SK-N-SH (cell line): ENCODE measurements around the gene C3. TPM values are rescaled to one million over a fixed set of nuclear protein-coding genes. Genes with fewer than 3 reads are reported as not detected.

Source experiments
- CTCF ChIA-PET: fragments of 300-600, 350-600 bp; formaldehyde crosslinking; extraction: SDS; loops from one replicate; lab custom pipeline; 2021; lab: Yijun Ruan, JAX
- POLR2A ChIA-PET: fragments of 350-600 bp; sonication (Branson Sonifier 250); formaldehyde crosslinking; extraction: SDS; loops from one replicate; lab custom pipeline; 2020; ENCODE audit warnings: antibody characterized with exemption, inconsistent platforms; lab: Yijun Ruan, JAX
- DNase-seq: peaks from one replicate; pipeline ENCODE4 v3.0.0; 2012
- H2AFZ ChIP-seq: fragments of 200-600 bp; sonication (generic); 2 replicates; pipeline ENCODE4 v1.8.1; 2016; ENCODE audit warnings: antibody characterized with exemption, mild to moderate bottlenecking, low read depth
- H3F3A ChIP-seq: fragments of 200-600 bp; sonication (generic); replicated peaks from 2 replicates; pipeline ENCODE3; 2016; ENCODE audit warnings: antibody characterized with exemption, mild to moderate bottlenecking; ENCODE audit not compliant: insufficient read depth
- H3K27ac ChIP-seq, 2 experiments: fragments of 200-500 bp in 1 of 2; fragments of 200-600 bp in 1 of 2; sonication (Bioruptor generic) in 1 of 2; sonication (generic), shearing (Covaris generic) in 1 of 2; 2 replicates each; pipeline versions ENCODE4 v1.5.1 to v1.6.1; 2014 to 2016; ENCODE audit warnings: low read depth in 2 of 2, inconsistent platforms in 1 of 2, low read length in 1 of 2, mild to moderate bottlenecking in 1 of 2, mixed read lengths in 1 of 2
- H3K27me3 ChIP-seq: fragments of 200-600 bp; sonication (generic), shearing (Covaris generic); 2 replicates; pipeline ENCODE4 v1.6.1; 2016; ENCODE audit warnings: mixed run types; ENCODE audit not compliant: insufficient read depth
- H3K36me3 ChIP-seq, 2 experiments: fragments of 200-500 bp in 1 of 2; fragments of 200-600 bp in 1 of 2; sonication (Bioruptor generic) in 1 of 2; sonication (generic) in 1 of 2; replicated peaks in 1 of 2; 2 replicates each; pipeline versions ENCODE3 to v1.5.1; 2014 to 2016; ENCODE audit warnings: low read length in 1 of 2, mild to moderate bottlenecking in 1 of 2; ENCODE audit not compliant: insufficient read depth in 2 of 2, control insufficient read depth in 1 of 2
- H3K4me1 ChIP-seq, 2 experiments: fragments of 200-500 bp in 1 of 2; fragments of 200-600 bp in 1 of 2; sonication (Bioruptor generic) in 1 of 2; sonication (generic), shearing (Covaris generic) in 1 of 2; 2 replicates each; pipeline versions ENCODE4 v1.5.1 to v1.6.1; 2014 to 2016; ENCODE audit warnings: low read depth in 1 of 2, low read length in 1 of 2, mixed run types in 1 of 2; ENCODE audit not compliant: insufficient read depth in 2 of 2, control insufficient read depth in 1 of 2
- H3K4me2 ChIP-seq: fragments of 200-600 bp; sonication (generic), shearing (Covaris generic); 2 replicates; pipeline ENCODE4 v1.6.1; 2017; ENCODE audit warnings: mixed run types
- H3K4me3 ChIP-seq, 2 experiments: fragments of 200-500 bp in 1 of 2; fragments of 200-600 bp in 1 of 2; sonication (Bioruptor generic) in 1 of 2; sonication (generic), shearing (Covaris generic) in 1 of 2; 2 replicates each; pipeline versions ENCODE4 v1.5.1 to v1.8.1; 2014 to 2016; ENCODE audit warnings: low read depth in 2 of 2, inconsistent platforms in 1 of 2, low read length in 1 of 2, mild to moderate bottlenecking in 1 of 2, mixed read lengths in 1 of 2, moderate library complexity in 1 of 2
- H3K79me2 ChIP-seq: fragments of 200-600 bp; sonication (generic); 2 replicates; pipeline ENCODE4 v1.8.1; 2017; ENCODE audit warnings: mild to moderate bottlenecking; ENCODE audit not compliant: insufficient read depth
- H3K9ac ChIP-seq: fragments of 200-600 bp; sonication (generic); 2 replicates; pipeline ENCODE4 v1.6.1; 2017; ENCODE audit warnings: mixed run types
- H3K9me2 ChIP-seq: fragments of 200-600 bp; sonication (generic); 2 replicates; pipeline ENCODE4 v1.6.1; 2017; ENCODE audit warnings: mixed run types
- H3K9me3 ChIP-seq: fragments of 200-600 bp; sonication (generic); 2 replicates; pipeline ENCODE4 v1.6.1; 2017; ENCODE audit warnings: mixed run types, mild to moderate bottlenecking, moderate library complexity
- H4K20me1 ChIP-seq: fragments of 200-600 bp; sonication (generic); 2 replicates; pipeline ENCODE4 v1.6.1; 2017; ENCODE audit warnings: mild to moderate bottlenecking, mixed run types; ENCODE audit not compliant: insufficient read depth
- CHD2 ChIP-seq: fragments of 150-350 bp; IDR thresholded peaks from 2 replicates; pipeline ENCODE4 v1.6.1; 2018; ENCODE audit warnings: low read length; ENCODE audit not compliant: partially characterized antibody
- ELF1 ChIP-seq: IDR thresholded peaks from 2 replicates; pipeline ENCODE4 v1.4.0; 2012
- EP300 ChIP-seq, 2 experiments: IDR thresholded peaks; 2 replicates each; pipeline versions ENCODE4 v1.4.0 to v1.6.1; 2012; ENCODE audit warnings: borderline replicate concordance in 1 of 2, low read depth in 1 of 2, low read length in 1 of 2
- EZH2phosphoT487 ChIP-seq: fragments of 200-600 bp; sonication (generic); IDR thresholded peaks from 2 replicates; pipeline ENCODE4 v1.6.1; 2017; ENCODE audit warnings: low read depth, mixed run types, mild to moderate bottlenecking, antibody characterized with exemption, moderate library complexity, borderline replicate concordance
- FOSL2 ChIP-seq: IDR thresholded peaks from 2 replicates; pipeline ENCODE4 v1.4.0; 2012; ENCODE audit warnings: low read depth, mild to moderate bottlenecking, moderate library complexity, borderline replicate concordance
- FOXM1 ChIP-seq: IDR thresholded peaks from 2 replicates; pipeline ENCODE4 v1.4.0; 2012; ENCODE audit warnings: low read depth, mild to moderate bottlenecking
- GATA2 ChIP-seq: sonication (generic); formaldehyde crosslinking; IDR thresholded peaks from 2 replicates; pipeline ENCODE4 v1.5.0; 2020; ENCODE audit warnings: mild to moderate bottlenecking, missing genetic modification reagents
- JUND ChIP-seq: IDR thresholded peaks from 2 replicates; pipeline ENCODE4 v1.4.0; 2012
- MXI1 ChIP-seq: IDR thresholded peaks from 2 replicates; pipeline ENCODE4 v1.6.1; 2012; ENCODE audit warnings: mild to moderate bottlenecking, low read depth, low read length, improper control_type of control experiment
- POLR2AphosphoS5 ChIP-seq: IDR thresholded peaks from 2 replicates; pipeline ENCODE4 v1.6.1; 2012; ENCODE audit warnings: low read depth, low read length
- RAD21 ChIP-seq: IDR thresholded peaks from 2 replicates; pipeline ENCODE4 v1.6.1; 2012; ENCODE audit warnings: mild to moderate bottlenecking, low read length
- RCOR1 ChIP-seq: fragments of 150-350 bp; IDR thresholded peaks from 2 replicates; pipeline ENCODE4 v1.6.1; 2017; ENCODE audit warnings: antibody characterized with exemption, low read length
- RXRA ChIP-seq: IDR thresholded peaks from 2 replicates; pipeline ENCODE4 v1.4.0; 2012; ENCODE audit warnings: low read depth, mild to moderate bottlenecking, borderline replicate concordance
- SMC3 ChIP-seq: IDR thresholded peaks from 2 replicates; pipeline ENCODE4 v1.6.1; 2012; ENCODE audit warnings: low read depth, low read length, improper control_type of control experiment
- TAF1 ChIP-seq: IDR thresholded peaks from 2 replicates; pipeline ENCODE4 v1.6.1; 2012; ENCODE audit warnings: low read depth, mild to moderate bottlenecking, low read length, moderate library complexity, borderline replicate concordance
- TCF12 ChIP-seq: IDR thresholded peaks from 2 replicates; pipeline ENCODE4 v1.4.0; 2012
- TEAD4 ChIP-seq: IDR thresholded peaks from 2 replicates; pipeline ENCODE4 v1.4.0; 2012; ENCODE audit warnings: mild to moderate bottlenecking, borderline replicate concordance; ENCODE audit not compliant: insufficient read depth
- YY1 ChIP-seq: IDR thresholded peaks from 2 replicates; pipeline ENCODE4 v1.4.0; 2012; ENCODE audit warnings: low read depth, mild to moderate bottlenecking
- WGBS: methylation state at CpG from one replicate; pipeline ENCODE4 v1.1.6; 2017; ENCODE audit warnings: low lambda C conversion rate; 5-methylcytosine and 5-hydroxymethylcytosine counted together
- polyA plus RNA-seq, 3 experiments: library from polyadenylated mRNA; depleted of rRNA; stranded (reverse); fragments of >200 nt; gene quantifications; 2 replicates each; pipeline ENCODE4 v1.2.3, GENCODE V29; 2012
- TF ChIP-seq, protein P1 (sequence below): fragments of 150-350 bp; IDR thresholded peaks from 2 replicates; pipeline ENCODE4 v1.6.1; 2017; ENCODE audit warnings: antibody characterized with exemption, low read length, low read depth, borderline replicate concordance
- TF ChIP-seq, protein P2 (sequence below): IDR thresholded peaks from 2 replicates; pipeline ENCODE4; 2012
- TF ChIP-seq, protein P3 (sequence below): IDR thresholded peaks from 2 replicates; pipeline ENCODE4 v1.4.0; 2012; ENCODE audit warnings: low read depth, borderline replicate concordance
- TF ChIP-seq, protein P4 (sequence below): IDR thresholded peaks from 2 replicates; pipeline ENCODE4 v1.4.0; 2012; ENCODE audit warnings: low read depth
- TF ChIP-seq, protein P5 (sequence below): fragments of 200-600 bp; sonication (generic); IDR thresholded peaks from 2 replicates; pipeline ENCODE4 v1.6.1; 2017; ENCODE audit warnings: antibody characterized with exemption, mild to moderate bottlenecking, moderate library complexity

C3 gene
- polyA plus RNA-seq, 1 of the 3 experiments (the other 2 are of a cell fraction): 0.67 TPM

DNA sequence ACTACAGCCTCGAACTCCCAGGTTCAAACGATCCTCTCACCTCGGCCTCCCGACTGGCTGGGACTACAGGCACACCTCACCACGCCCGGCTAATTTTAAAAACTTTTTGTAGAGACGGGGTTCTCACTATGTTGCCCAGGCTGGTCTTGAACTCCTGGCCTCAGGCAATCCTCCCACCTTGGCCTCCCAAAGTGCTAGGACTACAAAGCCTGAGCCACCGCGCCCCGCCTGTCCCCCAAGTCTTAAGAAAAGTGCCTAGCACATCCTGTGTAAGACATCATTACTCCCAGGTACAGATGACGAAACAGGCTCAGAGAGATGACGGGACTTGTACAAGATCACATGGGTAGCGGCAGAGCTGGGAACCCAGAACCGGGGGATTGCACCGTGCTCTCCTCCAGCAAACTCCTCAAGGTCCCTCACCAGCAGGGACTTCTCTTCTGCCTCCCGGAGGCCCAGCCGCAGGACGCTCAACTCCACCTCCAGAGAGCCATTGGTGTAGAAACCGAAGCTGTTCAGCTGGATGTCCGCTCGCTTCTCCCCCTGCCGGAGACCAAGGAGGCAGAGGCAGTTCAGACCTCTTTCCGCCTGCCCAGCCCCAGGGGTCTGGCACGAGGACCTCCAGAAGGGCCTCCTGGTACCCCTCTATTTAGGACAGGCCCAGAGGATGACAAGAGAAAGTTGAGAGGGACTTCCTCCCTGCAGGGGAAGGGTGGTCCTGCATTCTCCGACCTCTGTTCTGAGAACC, 15.9 kb upstream of the C3 start:
- Histone ChIP-seq H3K27me3 (no peaks in the 10 kb centered on the region), H4K20me1 (no peaks in the 10 kb centered on the region), H3K9me3 (no peaks in the 10 kb centered on the region), H3K27ac (peak overlapping the region; percentile 90 to 96), H3K4me3 (peak overlapping the region; percentile 90 to 91), H3K9me2 (no peaks in the 10 kb centered on the region), H3K36me3 (peaks cover 0 to 5% of the 10 kb centered on the region in 2 experiments), H2AFZ (peak overlapping the region; percentile 79), H3K4me1 (peaks cover 22 to 23% of the 10 kb centered on the region in 2 experiments; a peak in 3 of 4 replicates)
- DNase-seq: peak; percentile 83
- ChIA-PET POLR2A (no interaction called here), CTCF (interaction anchor here (1.0 to 1.2 kb wide), 3 partner anchors 127 to 688 kb away, joined by 3 to 10 read pairs (median 3); no protein-coding TSS in a partner anchor)
- 21% methylated on average over 22 of the region's 25 CpGs for WGBS
- TF ChIP-seq ELF1 (no peak), POLR2AphosphoS5 (no peak), TCF12 (no peak), TAF1 (no peak), YY1 (no peak), RXRA (no peak), SMC3 (peak; percentile 41), FOSL2 (no peak), GATA2 (CRISPR knock-in tag) (no peak), RCOR1 (no peak), FOXM1 (no peak), EP300 (IDR thresholded peaks at IDR 0.05; ENCODE audit: borderline replicate concordance in 1 of 2, low read depth in 1 of 2, low read length in 1 of 2) (no peak), JUND (no peak), EZH2phosphoT487 (no peak), TEAD4 (no peak), RAD21 (peak; percentile 43), MXI1 (no peak; the same call in 1 of the 2 replicates), CHD2 (peak; percentile 14)
- TF ChIP-seq, protein P1, sequence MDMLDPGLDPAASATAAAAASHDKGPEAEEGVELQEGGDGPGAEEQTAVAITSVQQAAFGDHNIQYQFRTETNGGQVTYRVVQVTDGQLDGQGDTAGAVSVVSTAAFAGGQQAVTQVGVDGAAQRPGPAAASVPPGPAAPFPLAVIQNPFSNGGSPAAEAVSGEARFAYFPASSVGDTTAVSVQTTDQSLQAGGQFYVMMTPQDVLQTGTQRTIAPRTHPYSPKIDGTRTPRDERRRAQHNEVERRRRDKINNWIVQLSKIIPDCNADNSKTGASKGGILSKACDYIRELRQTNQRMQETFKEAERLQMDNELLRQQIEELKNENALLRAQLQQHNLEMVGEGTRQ: no peak
- TF ChIP-seq, protein P2, sequence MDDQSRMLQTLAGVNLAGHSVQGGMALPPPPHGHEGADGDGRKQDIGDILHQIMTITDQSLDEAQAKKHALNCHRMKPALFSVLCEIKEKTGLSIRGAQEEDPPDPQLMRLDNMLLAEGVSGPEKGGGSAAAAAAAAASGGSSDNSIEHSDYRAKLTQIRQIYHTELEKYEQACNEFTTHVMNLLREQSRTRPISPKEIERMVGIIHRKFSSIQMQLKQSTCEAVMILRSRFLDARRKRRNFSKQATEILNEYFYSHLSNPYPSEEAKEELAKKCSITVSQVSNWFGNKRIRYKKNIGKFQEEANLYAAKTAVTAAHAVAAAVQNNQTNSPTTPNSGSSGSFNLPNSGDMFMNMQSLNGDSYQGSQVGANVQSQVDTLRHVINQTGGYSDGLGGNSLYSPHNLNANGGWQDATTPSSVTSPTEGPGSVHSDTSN: no peak
- TF ChIP-seq, protein P3, sequence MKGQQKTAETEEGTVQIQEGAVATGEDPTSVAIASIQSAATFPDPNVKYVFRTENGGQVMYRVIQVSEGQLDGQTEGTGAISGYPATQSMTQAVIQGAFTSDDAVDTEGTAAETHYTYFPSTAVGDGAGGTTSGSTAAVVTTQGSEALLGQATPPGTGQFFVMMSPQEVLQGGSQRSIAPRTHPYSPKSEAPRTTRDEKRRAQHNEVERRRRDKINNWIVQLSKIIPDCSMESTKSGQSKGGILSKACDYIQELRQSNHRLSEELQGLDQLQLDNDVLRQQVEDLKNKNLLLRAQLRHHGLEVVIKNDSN: peak; percentile 46; the same call in 1 of the 2 replicates
- TF ChIP-seq, protein P4, sequence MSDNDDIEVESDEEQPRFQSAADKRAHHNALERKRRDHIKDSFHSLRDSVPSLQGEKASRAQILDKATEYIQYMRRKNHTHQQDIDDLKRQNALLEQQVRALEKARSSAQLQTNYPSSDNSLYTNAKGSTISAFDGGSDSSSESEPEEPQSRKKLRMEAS: no peak
- TF ChIP-seq, protein P5, sequence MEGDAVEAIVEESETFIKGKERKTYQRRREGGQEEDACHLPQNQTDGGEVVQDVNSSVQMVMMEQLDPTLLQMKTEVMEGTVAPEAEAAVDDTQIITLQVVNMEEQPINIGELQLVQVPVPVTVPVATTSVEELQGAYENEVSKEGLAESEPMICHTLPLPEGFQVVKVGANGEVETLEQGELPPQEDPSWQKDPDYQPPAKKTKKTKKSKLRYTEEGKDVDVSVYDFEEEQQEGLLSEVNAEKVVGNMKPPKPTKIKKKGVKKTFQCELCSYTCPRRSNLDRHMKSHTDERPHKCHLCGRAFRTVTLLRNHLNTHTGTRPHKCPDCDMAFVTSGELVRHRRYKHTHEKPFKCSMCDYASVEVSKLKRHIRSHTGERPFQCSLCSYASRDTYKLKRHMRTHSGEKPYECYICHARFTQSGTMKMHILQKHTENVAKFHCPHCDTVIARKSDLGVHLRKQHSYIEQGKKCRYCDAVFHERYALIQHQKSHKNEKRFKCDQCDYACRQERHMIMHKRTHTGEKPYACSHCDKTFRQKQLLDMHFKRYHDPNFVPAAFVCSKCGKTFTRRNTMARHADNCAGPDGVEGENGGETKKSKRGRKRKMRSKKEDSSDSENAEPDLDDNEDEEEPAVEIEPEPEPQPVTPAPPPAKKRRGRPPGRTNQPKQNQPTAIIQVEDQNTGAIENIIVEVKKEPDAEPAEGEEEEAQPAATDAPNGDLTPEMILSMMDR: peak; percentile 71
- TF ChIP-seq, all 33 proteins: peak for 5
- Histone ChIP-seq H3F3A (peaks cover 21% of the 10 kb centered on the region), H3K9ac (peak overlapping the region; percentile 91), H3K79me2 (peaks cover 28% of the 10 kb centered on the region), H3K4me2 (peak overlapping the region; percentile 94)
